HG02798 (cell line): ENCODE data around the gene CCDC3.
"Not testable (repeated sequence)": the region's sequence is repeated elsewhere in the genome, so short reads cannot be mapped to it uniquely, and the experiment has no call there.

Experiments used
- ATAC-seq: cut with Tn5 transposase; IDR thresholded peaks from one replicate; pipeline ENCODE4 v1.9.1; 2021; ENCODE audit warnings: mild to moderate bottlenecking; ENCODE audit not compliant: unreplicated experiment, poor library complexity

CCDC3 gene

DNA sequence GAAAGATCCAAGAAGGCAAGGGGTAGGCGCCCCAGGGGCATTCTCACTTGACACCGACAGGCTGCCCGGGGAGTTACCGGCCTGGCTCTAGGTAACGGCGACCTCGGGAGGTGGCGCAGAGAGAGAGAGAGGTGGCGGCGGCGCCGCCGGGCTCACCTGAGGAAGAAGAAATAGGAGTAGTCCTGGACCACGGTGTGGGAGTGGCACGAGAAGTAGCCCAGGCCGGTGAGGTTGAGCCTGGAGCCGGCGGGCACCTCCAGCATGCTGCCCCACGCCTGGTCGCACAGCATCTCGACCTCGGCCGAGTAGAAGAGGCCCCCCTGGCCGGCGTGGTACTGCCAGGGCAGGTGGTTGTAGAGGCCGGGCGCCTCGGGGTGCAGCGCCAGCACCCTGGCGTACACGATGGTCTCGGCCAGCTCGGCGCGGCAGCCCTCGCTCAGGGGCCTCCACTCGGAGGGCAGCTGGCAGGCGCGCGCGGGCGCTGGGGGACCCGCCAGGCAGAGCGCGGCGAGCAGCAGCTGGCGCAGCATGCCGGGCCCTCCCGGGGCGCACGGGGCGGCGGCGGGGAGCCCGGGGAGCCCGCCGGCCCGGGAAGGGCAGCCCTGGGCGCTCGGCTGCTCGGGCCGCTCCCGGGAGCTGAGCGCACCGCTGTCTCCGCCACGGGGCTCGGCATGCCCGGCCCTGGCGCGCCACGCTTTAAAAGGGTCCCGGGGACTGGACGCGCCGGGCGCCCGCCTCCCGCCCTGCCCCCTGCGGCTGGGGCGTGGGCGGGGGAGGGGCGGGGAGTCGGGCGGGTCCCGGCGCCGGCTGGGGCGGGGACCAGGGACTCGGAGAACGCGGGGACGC lies at the start of gene CCDC3:
Gene CCDC3 (minus strand): TSS at position 673 of the 846 bp plus-strand sequence. CDS start 143 bp downstream, at position 530.
- no peak for ATAC-seq

DNA sequence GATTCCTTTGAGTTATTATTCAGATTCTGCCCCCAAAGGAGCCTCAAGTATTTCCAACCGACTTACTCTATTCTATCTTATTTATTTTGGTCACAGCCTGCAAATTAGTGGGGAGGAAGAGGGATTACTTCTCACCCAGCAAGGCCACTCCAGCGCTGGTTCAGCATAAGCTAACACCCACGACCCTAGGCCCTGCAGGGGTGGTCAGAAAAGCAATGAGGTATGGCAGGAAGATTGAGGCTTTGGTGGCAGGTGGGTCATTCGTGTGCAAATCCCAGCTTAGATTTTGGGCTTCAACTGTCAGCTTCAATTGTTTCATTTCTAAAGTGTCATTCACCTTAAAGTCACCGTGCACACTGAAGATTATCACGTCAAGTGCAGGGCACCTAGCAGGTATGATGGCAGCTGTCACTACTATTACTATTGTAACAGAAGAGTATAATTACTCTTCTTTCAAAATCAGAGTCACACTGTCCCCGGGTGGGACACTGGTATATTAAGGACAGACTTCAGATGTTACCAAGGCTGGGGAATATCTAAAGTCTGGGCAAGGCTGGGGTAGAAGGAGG lies 49.7 kb upstream of the CCDC3 start:
- no peak for ATAC-seq

DNA sequence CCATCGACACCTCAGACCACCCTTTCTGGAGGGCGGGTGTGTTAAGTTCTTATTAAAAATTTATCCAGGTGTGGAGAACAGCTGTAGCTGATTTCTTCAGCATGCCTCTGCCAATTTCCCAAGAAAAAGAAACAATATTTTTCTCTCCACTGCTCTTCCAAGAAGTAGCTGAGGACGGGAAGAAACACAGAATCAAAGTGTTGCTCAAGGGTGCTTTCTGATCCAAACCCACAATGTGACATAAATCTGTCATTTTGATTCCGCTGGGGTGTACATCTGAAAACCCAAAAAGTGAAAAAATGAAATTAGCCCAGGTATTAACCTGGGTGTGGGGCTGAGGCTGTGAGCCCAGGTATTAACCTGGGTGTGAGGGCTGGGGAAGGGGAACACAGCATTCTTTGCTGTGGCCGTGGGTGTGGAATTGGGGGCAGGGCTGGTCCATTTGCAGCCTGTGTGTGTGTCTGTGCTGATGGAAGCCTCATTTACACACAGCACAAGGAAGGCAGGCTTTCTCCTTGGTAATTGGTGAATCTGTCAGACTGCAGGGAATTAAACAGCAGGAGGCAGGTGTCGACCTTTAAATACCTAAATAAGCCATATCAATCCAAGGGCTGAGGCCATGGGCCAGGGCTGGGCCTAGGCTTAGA lies 48.4 kb upstream of the CCDC3 start:
- no peak for ATAC-seq

GRCh38 chr10:13048762-13049161 lies 47.2 kb upstream of the CCDC3 start:
- ATAC-seq = no peak

- no peak for ATAC-seq
These were observed 46.2 kb upstream of the CCDC3 start for GRCh38 chr10:13047529-13048206.

GRCh38 chr10:13046851-13047528 lies 45.5 kb upstream of the CCDC3 start:
- ATAC-seq = no peak

DNA sequence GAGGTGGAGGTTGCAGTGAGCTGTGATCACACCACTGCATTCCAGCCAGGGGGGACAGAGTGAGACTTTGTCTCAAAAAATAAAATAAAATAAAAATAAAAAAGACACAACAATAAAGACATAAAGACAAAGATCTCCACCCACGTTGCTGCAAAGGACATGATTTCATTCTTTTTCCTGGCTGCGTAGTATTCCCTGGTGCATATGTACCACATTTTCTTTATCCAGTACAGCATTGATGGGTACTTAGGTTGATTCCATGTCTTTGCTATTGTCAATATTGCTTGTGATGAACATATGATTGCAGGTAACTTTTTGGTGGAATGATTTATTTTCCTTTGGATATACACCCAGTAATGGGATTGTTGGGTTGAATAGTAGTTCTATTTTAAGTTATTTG lies 42.0 kb upstream of the CCDC3 start:
- ATAC-seq = no peak

GRCh38 chr10:13039761-13040160 lies 38.2 kb upstream of the CCDC3 start:
- ATAC-seq = no peak

GRCh38 chr10:13038391-13038790 lies 36.9 kb upstream of the CCDC3 start:
- no peak for ATAC-seq

DNA sequence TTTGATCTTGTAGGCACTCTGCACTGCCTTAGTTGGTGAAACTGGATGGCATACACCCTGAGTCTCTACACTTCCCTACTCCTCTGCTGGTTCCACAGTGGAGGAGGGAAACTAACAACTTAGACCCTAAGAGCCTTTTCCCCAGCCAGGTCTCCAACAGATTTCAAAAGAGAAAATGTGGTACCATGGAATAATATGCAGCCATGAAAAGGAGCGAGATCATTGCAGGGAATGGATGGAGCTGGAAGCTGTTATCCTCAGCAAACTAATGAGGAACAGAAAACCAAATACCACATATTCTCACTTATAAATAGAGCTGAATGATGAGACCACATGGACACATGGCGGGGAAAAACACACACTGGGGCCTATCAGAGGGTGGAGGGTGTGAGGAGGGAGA lies 36.3 kb upstream of the CCDC3 start:
- no peak for ATAC-seq

DNA sequence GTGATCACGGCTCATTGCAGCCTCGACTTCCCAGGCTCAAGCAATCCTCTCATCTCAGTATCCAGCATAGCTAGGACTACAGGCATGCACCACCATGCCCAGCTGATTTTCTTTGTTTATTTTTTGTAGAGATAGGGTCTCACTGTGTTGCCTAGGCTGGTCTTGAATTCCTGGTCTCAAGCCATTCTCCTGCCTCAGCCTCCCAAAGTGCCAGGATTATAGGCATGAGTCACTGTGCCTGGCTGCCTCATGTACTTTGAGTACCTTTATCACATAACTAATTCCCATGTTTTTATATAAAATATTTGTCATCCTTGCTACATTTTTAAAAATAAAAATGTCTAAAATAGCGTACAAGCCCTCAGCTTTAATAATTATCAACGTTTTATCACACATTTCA lies 35.3 kb upstream of the CCDC3 start:
- ATAC-seq = no peak

- ATAC-seq = not testable (repeated sequence)
These were observed 34.2 kb upstream of the CCDC3 start for GRCh38 chr10:13035731-13036130.

- ATAC-seq = no peak
These were observed 25.4 kb upstream of the CCDC3 start for GRCh38 chr10:13026873-13027272.

- no peak for ATAC-seq
These were observed 22.2 kb upstream of the CCDC3 start for GRCh38 chr10:13023754-13024153.

DNA sequence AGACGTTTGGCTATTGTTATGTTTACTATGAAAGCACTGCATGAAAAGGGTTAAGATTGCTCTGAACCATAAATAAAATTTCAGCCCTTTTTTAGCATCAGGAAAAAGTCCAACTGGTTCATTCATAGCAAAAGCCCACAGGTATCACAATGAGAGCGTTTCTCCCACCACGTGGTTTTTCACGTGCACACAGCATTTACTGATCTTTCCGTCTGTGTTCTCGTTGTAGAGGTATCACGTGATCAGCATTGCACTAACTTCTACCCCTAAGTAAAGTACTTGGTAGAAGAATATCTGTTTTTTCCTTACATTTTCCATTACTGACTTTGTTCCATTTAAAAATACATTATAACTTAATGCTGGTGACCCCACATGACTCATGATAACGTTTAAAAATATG lies 17.8 kb upstream of the CCDC3 start:
- no peak for ATAC-seq

GRCh38 chr10:13018171-13018570 lies 16.7 kb upstream of the CCDC3 start:
- no peak for ATAC-seq

GRCh38 chr10:13016886-13017285 lies 15.4 kb upstream of the CCDC3 start:
- ATAC-seq = no peak

- ATAC-seq = no peak
These were observed 14.9 kb upstream of the CCDC3 start for GRCh38 chr10:13016426-13016825.

GRCh38 chr10:13006037-13006436 lies 4.5 kb upstream of the CCDC3 start:
- ATAC-seq = no peak

DNA sequence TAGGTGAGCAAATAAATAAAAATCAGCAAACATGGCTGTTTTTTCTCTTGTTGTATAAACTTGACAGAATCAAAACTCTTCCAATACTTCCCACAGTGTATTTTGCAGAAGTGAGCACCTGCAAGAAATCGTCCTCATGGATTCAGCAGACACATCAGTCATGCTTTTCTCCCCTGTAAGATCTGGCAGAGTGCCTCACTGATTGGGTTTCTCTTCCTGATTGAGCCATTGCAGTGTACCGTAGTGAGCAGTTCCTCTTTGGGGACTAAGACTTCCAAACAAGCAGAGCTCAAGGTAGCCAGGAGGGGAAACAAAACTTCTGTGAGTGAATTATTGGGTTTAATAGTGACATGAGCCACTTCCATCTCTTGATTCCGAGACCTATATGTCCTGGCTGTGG lies 2.2 kb upstream of the CCDC3 start:
- no peak for ATAC-seq
